GM21737 (cell line): ENCODE measurements around the gene PDCD4.

Experiments
- ATAC-seq: cut with Tn5 transposase; IDR thresholded peaks from one replicate; pipeline ENCODE4 v1.9.1; 2021; ENCODE audit warnings: mild to moderate bottlenecking, moderate library complexity; ENCODE audit not compliant: unreplicated experiment

PDCD4 gene

GRCh38 chr10:110860576-110861241, 11.0 kb upstream of the PDCD4 start:
- ATAC-seq = peak; percentile 43

GRCh38 chr10:110861476-110861875, 10.3 kb upstream of the PDCD4 start:
- no peak for ATAC-seq

- ATAC-seq = no peak
Observed at GRCh38 chr10:110861930-110862649, 9.6 kb upstream of the PDCD4 start.

- ATAC-seq = no peak
Observed at GRCh38 chr10:110862961-110863360, 8.8 kb upstream of the PDCD4 start.

GRCh38 chr10:110863361-110863760, 8.4 kb upstream of the PDCD4 start:
- ATAC-seq = no peak

GRCh38 chr10:110863956-110864355, 7.8 kb upstream of the PDCD4 start:
- no peak for ATAC-seq

- peak; percentile 48 for ATAC-seq
Observed at GRCh38 chr10:110864662-110865140, 7.0 kb upstream of the PDCD4 start.

GRCh38 chr10:110865186-110865808, 6.4 kb upstream of the PDCD4 start:
- ATAC-seq = no peak

- ATAC-seq = no peak
Observed at GRCh38 chr10:110865809-110866482, 5.8 kb upstream of the PDCD4 start.

GRCh38 chr10:110867011-110867806, 4.5 kb upstream of the PDCD4 start:
- ATAC-seq = peak; percentile 24

GRCh38 chr10:110867807-110868465, 3.8 kb upstream of the PDCD4 start:
- ATAC-seq = no peak

GRCh38 chr10:110868981-110869380, 2.7 kb upstream of the PDCD4 start:
- no peak for ATAC-seq

- no peak for ATAC-seq
Observed at GRCh38 chr10:110870823-110871297, 868 bp upstream of the PDCD4 start.

- ATAC-seq = peak; percentile 38
Observed at GRCh38 chr10:110872145-110872983, 636 bp downstream of the PDCD4 start.

- no peak for ATAC-seq
Observed at GRCh38 chr10:110872984-110873923, 1.5 kb downstream of the PDCD4 start.

- ATAC-seq = no peak
Observed at GRCh38 chr10:110873951-110874350, 2.2 kb downstream of the PDCD4 start.

GRCh38 chr10:110876000-110876399, 4.3 kb downstream of the PDCD4 start:
- no peak for ATAC-seq

- ATAC-seq = no peak
Observed at GRCh38 chr10:110876788-110877187, 5.1 kb downstream of the PDCD4 start.
